CD4-positive, alpha-beta T cell treated with Interleukin-21 for 1 hour (primary cell): Measurements from ENCODE around the gene MDFIC.

ENCODE experiments used
- DNase-seq: peaks from one replicate; pipeline ENCODE4 v3.0.0-alpha.2; 2020

The MDFIC gene

GRCh38 chr7:115005251-115005650 lies 83.4 kb downstream of the MDFIC start:
- no peak for DNase-seq

DNA sequence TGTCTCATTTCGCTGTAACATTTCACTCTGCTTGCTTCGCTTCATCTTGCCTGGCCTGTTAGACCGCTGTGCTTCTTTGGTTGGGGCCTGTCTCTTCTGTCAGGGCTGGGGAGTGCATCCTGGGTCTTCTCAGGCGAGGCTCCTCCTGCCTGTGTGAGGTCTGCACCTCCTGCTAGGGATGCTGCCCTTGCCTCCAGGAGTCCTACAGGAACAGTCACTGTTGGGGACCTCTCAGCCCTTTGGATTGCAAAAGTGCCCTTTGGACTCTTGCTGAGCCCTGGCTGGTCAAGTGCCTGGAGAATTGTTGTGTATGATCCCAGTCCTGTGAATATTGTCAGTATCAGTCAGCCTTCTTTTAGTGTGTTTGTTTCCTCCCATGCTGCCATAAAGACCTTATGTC lies 84.1 kb downstream of the MDFIC start:
- no peak for DNase-seq

DNA sequence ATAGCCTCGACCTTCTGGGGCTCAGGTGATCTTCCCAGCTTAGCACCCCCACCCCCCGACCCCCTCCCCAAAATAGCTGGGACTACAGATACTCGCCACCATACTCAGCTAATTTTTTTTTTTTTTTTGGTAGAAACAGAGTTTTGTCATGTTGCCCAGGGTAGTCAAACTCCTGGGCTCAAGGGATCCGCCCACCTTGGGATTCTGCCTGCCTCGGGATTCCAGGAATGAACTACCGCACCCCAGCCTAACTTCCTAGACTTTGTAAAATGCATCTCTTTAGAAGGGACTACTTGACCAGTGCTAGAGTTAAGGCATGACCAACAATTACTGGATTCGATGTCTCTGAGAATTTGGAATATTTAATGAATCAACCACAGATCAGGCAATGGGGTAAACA lies 85.9 kb downstream of the MDFIC start:
- no peak for DNase-seq

DNA sequence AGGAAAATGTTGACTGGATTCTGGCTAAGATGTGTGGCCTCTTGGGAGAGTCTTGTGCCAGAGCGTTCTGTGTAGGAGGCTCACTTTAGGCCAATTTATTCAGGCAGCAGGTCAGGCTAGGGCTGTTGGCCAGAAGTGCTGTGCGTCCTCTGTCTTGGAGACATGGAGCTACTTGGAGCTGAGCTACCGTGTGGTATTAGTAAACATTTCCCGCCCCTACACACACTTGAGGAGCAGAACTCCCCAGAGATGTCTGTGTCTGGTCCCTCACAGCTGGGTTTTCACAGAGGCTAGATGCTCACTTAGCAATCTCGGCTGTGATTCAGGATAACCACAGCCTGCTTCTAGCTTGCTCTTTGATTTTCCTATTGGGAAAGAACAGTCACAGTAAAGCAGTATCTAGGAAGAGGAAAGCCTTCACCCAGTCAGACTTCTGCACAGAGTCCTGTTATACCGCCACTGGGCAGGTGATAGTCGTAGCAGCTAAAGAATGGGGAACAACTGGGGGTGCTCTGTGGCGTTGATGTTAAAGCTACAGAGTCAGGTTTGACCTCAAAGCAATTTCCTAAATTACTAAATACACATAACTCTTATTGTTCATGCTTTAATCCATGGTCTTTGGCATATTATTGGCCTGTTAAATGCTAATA lies 86.7 kb downstream of the MDFIC start:
- no peak for DNase-seq

DNA sequence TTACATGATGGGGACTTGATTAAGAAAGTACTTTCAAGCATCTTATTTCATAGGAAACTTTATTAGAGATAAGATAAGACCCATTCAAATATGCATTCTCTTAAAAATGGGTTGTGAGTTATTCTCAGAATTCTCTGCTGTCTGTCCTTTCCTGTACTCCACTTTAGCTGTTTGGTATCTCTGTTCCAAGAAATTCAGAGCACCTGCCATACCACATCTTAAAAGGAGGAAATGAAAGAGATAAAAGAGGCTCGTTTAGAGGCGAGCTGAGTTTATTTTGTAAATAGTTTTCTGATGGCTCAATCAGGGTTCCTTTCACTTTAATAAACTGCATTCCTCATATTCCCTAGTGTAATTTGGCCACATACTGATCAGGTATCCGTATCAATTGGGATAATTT lies 87.2 kb downstream of the MDFIC start:
- DNase-seq: peak; percentile 58

- no peak for DNase-seq
Measured at GRCh38 chr7:115009736-115010440, 88.0 kb downstream of the MDFIC start.

DNA sequence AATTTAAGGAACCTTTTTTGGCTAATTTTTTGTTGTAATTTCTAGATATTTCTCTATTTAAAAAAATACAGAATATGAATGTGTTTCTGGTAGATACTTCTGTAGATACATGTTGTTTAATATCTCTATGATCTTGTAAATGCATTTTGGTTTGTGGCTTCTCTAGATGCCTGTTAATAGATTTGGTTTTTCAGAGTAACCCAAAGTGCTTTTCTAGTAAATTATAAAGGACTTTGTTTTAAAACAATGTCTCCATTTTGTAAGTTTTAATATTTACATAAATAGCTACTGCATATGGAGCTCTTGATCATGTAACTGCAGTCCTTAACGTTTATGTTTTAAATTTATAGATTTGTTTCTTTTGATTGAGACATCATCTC lies 88.5 kb downstream of the MDFIC start:
- DNase-seq: no peak

DNA sequence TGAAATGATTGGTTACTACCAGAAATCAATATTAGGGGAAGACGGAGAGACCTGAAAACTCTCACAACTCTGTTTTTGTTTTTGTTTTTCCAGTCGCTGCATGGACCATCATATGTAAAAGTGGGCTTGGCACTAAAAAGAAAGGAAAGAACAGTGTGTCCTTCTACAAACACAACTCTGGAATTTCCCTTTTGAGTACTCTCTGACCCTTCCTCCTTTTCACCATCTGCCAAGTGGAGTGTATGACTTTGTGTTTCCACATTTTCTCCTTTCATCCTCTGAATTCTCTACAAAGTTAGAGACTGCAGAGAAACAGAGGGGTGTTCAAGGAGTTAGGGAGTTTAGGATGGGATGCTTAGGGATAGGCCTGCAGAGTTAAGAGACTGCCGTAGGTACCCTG lies 92.0 kb downstream of the MDFIC start:
- DNase-seq: no peak

DNA sequence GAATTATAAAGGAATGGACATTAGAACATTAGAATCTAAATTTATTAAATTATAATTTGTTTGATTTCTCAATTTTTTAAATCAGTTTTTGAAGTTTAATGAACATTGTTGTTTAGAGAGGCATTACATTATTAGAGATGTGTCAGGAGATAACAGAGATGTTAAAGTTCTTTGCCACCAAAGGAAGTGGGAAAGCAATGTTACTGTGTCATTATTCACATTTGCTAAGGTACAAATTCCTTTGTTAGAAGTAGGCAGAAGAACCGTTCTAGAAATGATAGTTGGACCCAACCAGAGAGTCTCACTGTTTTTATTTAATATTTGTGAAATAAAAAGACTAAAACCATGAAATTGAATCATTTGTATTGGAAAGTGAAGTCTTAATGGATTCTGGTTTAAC lies 92.9 kb downstream of the MDFIC start:
- no peak for DNase-seq

- DNase-seq: no peak
Measured at GRCh38 chr7:115015619-115016018, 93.7 kb downstream of the MDFIC start.

GRCh38 chr7:115019882-115020605 lies 98.2 kb downstream of the MDFIC start:
- no peak for DNase-seq

GRCh38 chr7:115023219-115023618 lies 101.3 kb downstream of the MDFIC start:
- no peak for DNase-seq

- no peak for DNase-seq
Measured at GRCh38 chr7:115024276-115024675, 102.4 kb downstream of the MDFIC start.

DNA sequence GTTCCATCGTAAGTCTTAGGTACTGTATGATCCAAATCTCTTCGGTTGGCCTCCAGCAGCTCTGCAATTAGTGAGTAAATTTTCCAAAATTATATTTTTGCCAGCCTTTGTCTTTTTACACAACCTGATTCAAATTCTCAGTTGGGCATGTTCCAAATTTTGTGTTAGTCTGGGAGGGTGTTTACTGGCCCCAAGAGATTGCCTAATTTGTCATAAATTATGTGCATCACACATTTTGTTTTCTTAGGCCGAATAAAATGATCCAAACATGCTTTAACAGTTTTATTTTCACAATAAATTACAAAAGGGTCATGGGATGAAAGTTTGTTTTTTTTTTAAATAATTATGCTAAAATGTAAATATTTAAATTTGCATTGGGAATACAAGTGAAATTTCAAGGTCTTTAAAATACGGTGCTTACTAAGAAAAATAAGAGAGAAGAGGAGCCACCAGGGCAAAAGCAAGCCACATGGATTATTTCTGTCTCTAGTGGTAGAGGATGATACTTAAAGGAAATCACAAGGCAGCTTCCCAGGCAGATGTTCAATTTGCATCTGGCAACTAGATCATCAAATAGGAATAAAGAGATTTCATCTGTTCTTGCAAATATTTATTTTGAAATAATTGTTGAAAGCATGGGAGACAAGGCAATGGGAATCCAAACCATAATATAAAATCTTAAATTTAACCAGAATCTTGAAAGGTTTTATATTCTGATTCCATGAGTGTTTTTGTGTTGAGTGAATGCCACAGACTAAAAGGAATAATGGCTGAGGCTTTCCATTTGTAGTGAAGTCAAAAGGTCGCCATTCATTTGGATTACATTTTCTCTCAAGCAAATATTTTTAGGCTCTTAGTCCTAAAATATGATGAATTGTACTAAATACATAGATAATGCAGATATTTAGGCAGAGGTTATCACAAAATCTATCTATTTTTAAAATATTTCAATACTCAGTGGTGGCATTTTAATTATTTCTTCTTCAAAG lies 111.1 kb downstream of the MDFIC start:
- no peak for DNase-seq

GRCh38 chr7:115033917-115034459 lies 112.1 kb downstream of the MDFIC start:
- DNase-seq: no peak

DNA sequence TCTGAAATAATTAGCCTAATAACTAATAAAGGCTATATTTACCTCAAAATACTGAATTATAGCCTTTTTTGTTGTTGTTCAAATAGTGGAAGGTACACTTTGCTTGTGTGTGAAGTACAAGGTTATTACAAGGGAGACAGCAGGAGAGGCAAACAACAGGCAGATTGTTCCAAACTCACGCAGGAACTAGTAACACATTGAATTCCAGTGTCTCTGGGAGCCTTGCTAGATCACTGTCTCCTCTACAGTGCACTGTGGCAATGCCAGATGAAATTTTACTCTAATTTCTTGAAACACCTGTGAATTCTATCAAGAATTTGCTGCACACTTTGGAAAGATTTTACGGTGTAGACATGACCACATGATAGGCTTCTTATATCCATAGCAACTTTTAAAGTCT lies 112.6 kb downstream of the MDFIC start:
- no peak for DNase-seq

GRCh38 chr7:115037128-115037802 lies 115.4 kb downstream of the MDFIC start:
- no peak for DNase-seq

DNA sequence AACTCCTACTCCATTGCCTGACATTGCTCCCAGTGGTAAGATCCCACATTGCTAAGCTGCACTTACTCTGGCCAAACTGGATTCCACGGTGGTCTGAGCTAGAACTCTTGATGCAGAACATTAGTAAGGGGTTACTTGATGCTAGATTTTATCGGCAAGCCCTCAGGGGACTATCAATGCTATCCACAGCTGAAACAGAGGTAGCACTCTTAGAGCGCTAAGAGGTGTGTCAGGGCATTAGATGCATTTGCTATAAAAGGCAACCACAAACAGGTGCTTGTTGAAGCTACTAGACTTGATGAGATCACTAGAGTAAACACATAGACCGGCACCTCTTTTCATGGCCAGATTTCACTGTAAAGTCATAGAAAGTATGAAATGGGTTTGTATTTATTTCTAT lies 116.3 kb downstream of the MDFIC start:
- DNase-seq: no peak

DNA sequence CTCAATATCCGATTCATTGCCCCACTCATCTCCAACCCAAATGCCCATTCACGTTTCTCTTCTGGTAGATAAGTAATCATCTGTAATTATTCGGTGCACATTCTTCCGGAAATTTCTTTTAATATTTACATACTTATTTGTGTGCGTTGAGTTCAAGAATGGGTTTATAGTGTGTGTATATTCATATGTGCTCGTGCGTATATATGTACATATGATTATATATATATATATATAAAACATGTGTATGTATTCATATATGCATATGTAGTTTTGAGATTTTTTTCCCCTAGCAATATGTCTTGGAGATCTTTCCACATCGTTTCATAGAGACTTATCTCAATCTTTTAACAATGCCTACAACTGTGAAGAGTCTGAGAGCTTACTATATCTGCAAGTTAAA lies 118.2 kb downstream of the MDFIC start:
- DNase-seq: no peak

DNA sequence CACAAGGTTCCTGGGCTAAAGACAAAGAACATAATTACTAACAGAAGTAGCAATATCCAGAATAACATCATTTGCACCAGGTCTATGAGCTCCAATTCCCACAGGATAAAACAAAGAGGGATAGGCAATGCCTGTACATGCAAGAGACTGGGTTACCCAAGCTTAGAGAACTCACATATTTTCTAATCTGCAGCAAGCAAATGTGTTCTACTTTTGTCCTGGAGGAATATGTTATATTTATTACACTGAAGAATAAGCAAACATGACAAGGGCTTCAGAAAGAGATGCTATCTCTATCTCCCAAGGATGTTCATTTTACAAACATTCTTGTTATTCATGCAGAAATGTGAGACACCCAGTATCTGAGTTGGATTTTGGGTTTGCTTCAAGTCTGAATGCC lies 118.6 kb downstream of the MDFIC start:
- no peak for DNase-seq

- no peak for DNase-seq
Measured at GRCh38 chr7:115042596-115042995, 120.7 kb downstream of the MDFIC start.

DNA sequence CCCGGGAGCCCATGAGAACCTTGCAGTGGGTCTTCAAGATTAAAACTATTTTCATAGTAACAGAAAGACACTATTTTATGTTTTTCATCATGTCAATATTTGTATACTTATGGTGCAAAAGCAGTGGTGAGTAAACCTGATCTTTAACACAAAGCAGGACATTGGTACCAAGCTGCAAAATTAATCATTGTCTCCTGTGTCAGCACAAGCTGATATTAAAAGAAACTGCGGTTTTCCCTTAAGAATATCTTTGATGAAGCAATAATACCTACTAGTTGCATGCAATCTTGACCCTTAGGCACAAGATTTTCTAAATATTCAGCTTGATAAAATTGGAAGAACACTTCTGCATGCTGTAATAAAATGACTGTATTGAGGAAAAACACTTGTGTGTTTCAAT lies 121.7 kb downstream of the MDFIC start:
- no peak for DNase-seq
